Measurements from ENCODE around the gene TBC1D5. TPM values are rescaled to one million over a fixed set of nuclear protein-coding genes. Genes with fewer than 3 reads are reported as not detected.
"Not testable (repeated sequence)": the region's sequence is repeated elsewhere in the genome, so short reads cannot be mapped to it uniquely, and the experiment has no call there.

Gene TBC1D5
- total RNA-seq, 1 donor from 2014 or later = 108 TPM

DNA sequence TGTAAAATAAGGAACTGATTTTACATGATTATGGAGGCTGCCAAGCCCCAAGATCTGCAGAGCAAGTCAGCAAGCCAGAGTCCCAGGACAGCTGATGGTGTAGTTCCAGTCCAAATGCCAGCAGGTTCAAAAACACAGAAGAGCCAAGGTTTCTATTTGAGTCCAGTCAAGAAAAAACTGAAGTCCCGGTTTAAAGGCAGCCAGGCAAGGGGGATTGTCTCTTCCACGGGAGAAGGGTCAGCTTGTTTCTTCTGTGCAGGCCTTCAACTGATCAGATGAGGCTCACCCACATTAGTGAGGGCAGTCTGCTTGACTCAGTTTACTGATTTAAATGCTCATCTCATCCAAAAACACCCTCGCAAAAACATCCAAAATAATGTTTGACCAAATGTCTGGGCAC is 611.5 kb downstream of the TBC1D5 start:
- no peak overlapping the region for H3K4me3 Mint-ChIP-seq
- Histone ChIP-seq H3K4me2 (no peak overlapping the region), H3K27me3 (no peaks in the 10 kb centered on the region), H4K20me1 (ENCODE audit: low read depth) (no peaks in the 10 kb centered on the region), H3K27ac (no peak overlapping the region), H3K79me2 (ENCODE audit: low read depth) (no peaks in the 10 kb centered on the region), H2AFZ (replicated peaks) (no peak overlapping the region), H3K9ac (no peak overlapping the region), H3K9me3 (ENCODE audit: low read depth) (no peaks in the 10 kb centered on the region), H3K36me3 (no peaks in the 10 kb centered on the region), H3K4me3 (no peak overlapping the region), H3F3A (ENCODE audit: low read depth) (no peaks in the 10 kb centered on the region), H3K4me1 (peaks cover 2% of the 10 kb centered on the region)
- H3K36me3 Mint-ChIP-seq = no peaks in the 10 kb centered on the region
- DNase-seq (ENCODE audit: low spot score) = no peak
- no peaks in the 10 kb centered on the region for H3K27me3 Mint-ChIP-seq (ENCODE audit: insufficient read depth, low read depth)
- no peak overlapping the region for H3K27ac Mint-ChIP-seq
- TF ChIP-seq, protein P1, sequence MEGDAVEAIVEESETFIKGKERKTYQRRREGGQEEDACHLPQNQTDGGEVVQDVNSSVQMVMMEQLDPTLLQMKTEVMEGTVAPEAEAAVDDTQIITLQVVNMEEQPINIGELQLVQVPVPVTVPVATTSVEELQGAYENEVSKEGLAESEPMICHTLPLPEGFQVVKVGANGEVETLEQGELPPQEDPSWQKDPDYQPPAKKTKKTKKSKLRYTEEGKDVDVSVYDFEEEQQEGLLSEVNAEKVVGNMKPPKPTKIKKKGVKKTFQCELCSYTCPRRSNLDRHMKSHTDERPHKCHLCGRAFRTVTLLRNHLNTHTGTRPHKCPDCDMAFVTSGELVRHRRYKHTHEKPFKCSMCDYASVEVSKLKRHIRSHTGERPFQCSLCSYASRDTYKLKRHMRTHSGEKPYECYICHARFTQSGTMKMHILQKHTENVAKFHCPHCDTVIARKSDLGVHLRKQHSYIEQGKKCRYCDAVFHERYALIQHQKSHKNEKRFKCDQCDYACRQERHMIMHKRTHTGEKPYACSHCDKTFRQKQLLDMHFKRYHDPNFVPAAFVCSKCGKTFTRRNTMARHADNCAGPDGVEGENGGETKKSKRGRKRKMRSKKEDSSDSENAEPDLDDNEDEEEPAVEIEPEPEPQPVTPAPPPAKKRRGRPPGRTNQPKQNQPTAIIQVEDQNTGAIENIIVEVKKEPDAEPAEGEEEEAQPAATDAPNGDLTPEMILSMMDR (IDR thresholded peaks at IDR 0.05) = no peak
- TF ChIP-seq EZH2phosphoT487 (IDR thresholded peaks at IDR 0.05) (no peak), EZH2 (IDR thresholded peaks at IDR 0.05) (no peak)
- H3K4me1 Mint-ChIP-seq = peaks cover 4% of the 10 kb centered on the region
- H3K9me3 Mint-ChIP-seq = peaks cover 8% of the 10 kb centered on the region

DNA sequence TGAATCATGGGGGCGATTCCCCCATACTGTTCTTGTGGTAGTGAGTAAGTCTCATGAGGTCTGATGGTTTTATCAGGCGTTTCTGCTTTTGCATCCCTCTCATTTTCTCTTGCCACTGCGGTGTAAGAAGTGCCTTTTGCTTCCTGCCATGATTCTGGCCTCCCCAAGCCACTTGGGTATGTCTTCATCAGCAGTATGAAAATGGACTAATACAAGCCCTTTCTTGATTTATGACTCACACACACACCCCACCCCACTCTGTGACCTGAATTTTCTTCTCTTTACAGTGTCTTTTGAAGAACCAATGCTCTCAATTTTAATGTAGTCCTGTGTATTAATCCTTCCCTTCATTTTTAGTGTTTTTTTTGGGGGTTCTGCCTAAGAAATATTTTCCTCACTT is 612.9 kb downstream of the TBC1D5 start:
- H3K36me3 ChIP-seq = no peaks in the 10 kb centered on the region
- TF ChIP-seq EZH2 (IDR thresholded peaks at IDR 0.05) = no peak
- TF ChIP-seq EZH2phosphoT487 (IDR thresholded peaks at IDR 0.05) = no peak
- TF ChIP-seq, protein P1 (IDR thresholded peaks at IDR 0.05) = no peak
- H3K9me3 Mint-ChIP-seq = peaks cover 4% of the 10 kb centered on the region
- H3K4me3 Mint-ChIP-seq = no peak overlapping the region
- H3K9ac ChIP-seq = no peak overlapping the region
- no peak overlapping the region for H3K27ac ChIP-seq
- no peaks in the 10 kb centered on the region for H3K4me1 Mint-ChIP-seq
- no peaks in the 10 kb centered on the region for H3K9me3 ChIP-seq (ENCODE audit: low read depth)
- H3K4me3 ChIP-seq = no peak overlapping the region
- H4K20me1 ChIP-seq (ENCODE audit: low read depth) = no peaks in the 10 kb centered on the region
- no peak overlapping the region for H3K4me2 ChIP-seq
- no peaks in the 10 kb centered on the region for H3F3A ChIP-seq (ENCODE audit: low read depth)
- no peaks in the 10 kb centered on the region for H3K79me2 ChIP-seq (ENCODE audit: low read depth)
- H3K4me1 ChIP-seq = no peaks in the 10 kb centered on the region
- H3K27ac Mint-ChIP-seq = no peak overlapping the region
- DNase-seq (ENCODE audit: low spot score) = no peak
- no peak overlapping the region for H2AFZ ChIP-seq (replicated peaks)
- H3K36me3 Mint-ChIP-seq = no peaks in the 10 kb centered on the region
- H3K27me3 Mint-ChIP-seq (ENCODE audit: insufficient read depth, low read depth) = no peaks in the 10 kb centered on the region
- no peaks in the 10 kb centered on the region for H3K27me3 ChIP-seq

DNA sequence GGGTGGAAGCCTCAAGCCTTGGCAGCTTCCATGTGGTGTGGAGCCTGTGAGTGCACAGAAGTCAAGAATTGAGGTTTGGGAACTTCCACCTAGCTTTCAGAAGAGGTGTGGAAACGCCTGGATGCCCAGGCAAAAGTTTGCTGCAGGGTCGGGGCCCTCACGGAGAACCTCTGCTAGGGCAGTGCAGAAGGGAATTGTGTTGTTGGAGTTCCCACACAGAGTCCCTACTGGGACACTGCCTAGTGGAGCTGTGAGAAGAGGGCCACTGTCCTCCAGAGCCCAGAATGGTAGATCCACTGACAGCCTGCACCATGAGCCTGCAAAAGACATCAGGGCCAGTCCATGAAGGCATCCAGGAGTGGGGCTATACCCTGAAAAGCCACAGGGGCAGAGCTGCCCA is 613.8 kb downstream of the TBC1D5 start:
- H3K36me3 ChIP-seq; H3K9me3 Mint-ChIP-seq; H3K4me1 ChIP-seq; H3K4me2 ChIP-seq; H3K36me3 Mint-ChIP-seq; H3K27me3 Mint-ChIP-seq (ENCODE audit: insufficient read depth, low read depth); H3F3A ChIP-seq (ENCODE audit: low read depth); H4K20me1 ChIP-seq (ENCODE audit: low read depth); H3K4me3 ChIP-seq; H3K27ac Mint-ChIP-seq; H3K79me2 ChIP-seq (ENCODE audit: low read depth); H3K9ac ChIP-seq; H2AFZ ChIP-seq (replicated peaks); H3K27ac ChIP-seq; H3K4me1 Mint-ChIP-seq; H3K4me3 Mint-ChIP-seq; H3K27me3 ChIP-seq; DNase-seq (ENCODE audit: low spot score); H3K9me3 ChIP-seq (ENCODE audit: low read depth): not testable (repeated sequence)

DNA sequence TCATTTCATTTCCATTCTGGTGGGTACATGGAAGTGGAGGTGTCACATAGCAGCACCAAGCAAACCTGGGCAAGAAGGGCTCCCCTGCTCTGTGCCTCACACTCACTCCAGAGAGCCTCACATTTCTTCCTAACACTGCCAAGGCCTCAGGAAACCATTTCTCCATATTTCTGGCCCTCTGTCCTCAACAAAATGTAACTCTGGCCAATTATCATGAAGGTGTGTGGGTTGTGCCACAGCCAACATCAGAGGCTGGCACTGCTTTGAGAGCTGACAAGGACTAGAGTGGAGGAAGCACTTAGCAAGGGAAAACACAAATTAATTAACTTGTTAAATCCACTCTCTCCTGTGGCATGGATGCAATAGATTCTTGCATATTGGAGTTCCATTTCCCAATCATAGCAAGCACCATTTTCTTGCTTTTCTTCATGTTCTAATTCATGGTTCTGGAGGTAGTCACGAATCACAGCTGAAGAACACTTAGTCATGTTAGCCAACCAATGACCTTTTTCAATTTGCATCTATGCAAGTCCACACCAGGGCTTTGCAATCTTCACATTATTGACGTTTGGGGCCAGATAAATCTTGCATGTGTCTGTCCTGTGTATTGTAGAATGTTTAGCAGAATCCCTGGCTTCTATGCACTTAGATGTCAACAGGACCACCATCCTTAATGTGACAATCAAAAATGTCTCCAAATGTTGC is 616.5 kb downstream of the TBC1D5 start:
- no peak overlapping the region for H3K4me2 ChIP-seq
- TF ChIP-seq EZH2 (IDR thresholded peaks at IDR 0.05) = no peak
- TF ChIP-seq EZH2phosphoT487 (IDR thresholded peaks at IDR 0.05) = no peak
- TF ChIP-seq, protein P1 (IDR thresholded peaks at IDR 0.05) = no peak
- Mint-ChIP-seq H3K36me3 (no peaks in the 10 kb centered on the region), H3K27ac (no peak overlapping the region), H3K4me1 (no peaks in the 10 kb centered on the region), H3K4me3 (no peak overlapping the region), H3K9me3 (peaks cover 4% of the 10 kb centered on the region), H3K27me3 (ENCODE audit: insufficient read depth, low read depth) (no peaks in the 10 kb centered on the region)
- H3K4me1 ChIP-seq = no peaks in the 10 kb centered on the region
- H3K9me3 ChIP-seq (ENCODE audit: low read depth) = no peaks in the 10 kb centered on the region
- H3K4me3 ChIP-seq = no peak overlapping the region
- H3F3A ChIP-seq (ENCODE audit: low read depth) = no peaks in the 10 kb centered on the region
- H2AFZ ChIP-seq (replicated peaks) = peak overlapping the region; percentile 10
- no peak for DNase-seq (ENCODE audit: low spot score)
- no peaks in the 10 kb centered on the region for H3K36me3 ChIP-seq
- no peak overlapping the region for H3K27ac ChIP-seq
- no peak overlapping the region for H3K9ac ChIP-seq
- H3K27me3 ChIP-seq = no peaks in the 10 kb centered on the region
- H4K20me1 ChIP-seq (ENCODE audit: low read depth) = no peaks in the 10 kb centered on the region
- no peaks in the 10 kb centered on the region for H3K79me2 ChIP-seq (ENCODE audit: low read depth)

Measured in neural progenitor cell (in vitro differentiated cells).